OCI-LY1 (cell line): ENCODE data around the gene PRLR.

Experiments
- H2AFZ ChIP-seq: fragments of 200-600 bp; sonication (generic), shearing (Covaris generic); 2 replicates; pipeline ENCODE4 v1.6.0; 2014; ENCODE audit warnings: antibody characterized with exemption, mild to moderate bottlenecking, low read length
- H3F3A ChIP-seq: fragments of 200-600 bp; sonication (generic), shearing (Covaris generic); 2 replicates; pipeline ENCODE4 v1.6.0; 2014; ENCODE audit warnings: mild to moderate bottlenecking, antibody characterized with exemption, low read length, moderate library complexity; ENCODE audit not compliant: insufficient read depth
- H3K27ac ChIP-seq: fragments of 200-600 bp; sonication (generic); 2 replicates; pipeline ENCODE4 v1.5.1; 2014; ENCODE audit warnings: low read length, mixed run types, mild to moderate bottlenecking, low read depth; ENCODE audit not compliant: poor library complexity, severe bottlenecking
- H3K27me3 ChIP-seq: fragments of 200-600 bp; sonication (generic); 2 replicates; pipeline ENCODE4 v1.6.0; 2014; ENCODE audit warnings: antibody characterized with exemption, mild to moderate bottlenecking, low read length, moderate library complexity; ENCODE audit not compliant: insufficient read depth
- H3K36me3 ChIP-seq: fragments of 200-600 bp; sonication (generic); 2 replicates; pipeline ENCODE4 v1.6.1; 2014; ENCODE audit warnings: mild to moderate bottlenecking, antibody characterized with exemption, low read length, moderate library complexity, mixed read lengths; ENCODE audit not compliant: insufficient read depth
- H3K4me1 ChIP-seq: fragments of 200-600 bp; sonication (generic); 2 replicates; pipeline ENCODE4 v1.5.1; 2014; ENCODE audit warnings: mild to moderate bottlenecking, low read length, moderate library complexity; ENCODE audit not compliant: insufficient read depth, severe bottlenecking
- H3K4me2 ChIP-seq: fragments of 200-600 bp; sonication (generic), shearing (Covaris generic); 2 replicates; pipeline ENCODE4 v1.6.1; 2014; ENCODE audit warnings: low read length
- H3K4me3 ChIP-seq: fragments of 200-600 bp; sonication (generic); 2 replicates; pipeline ENCODE4 v1.5.1; 2014; ENCODE audit warnings: low read length, low read depth, mild to moderate bottlenecking, mixed read lengths; ENCODE audit not compliant: poor library complexity, severe bottlenecking
- H3K79me2 ChIP-seq: fragments of 200-600 bp; shearing (Covaris generic); 2 replicates; pipeline ENCODE4 v1.6.1; 2016; ENCODE audit warnings: mixed run types, low read length, mixed read lengths; ENCODE audit not compliant: insufficient read depth
- H3K9ac ChIP-seq: fragments of 200-600 bp; sonication (generic), shearing (Covaris generic); 2 replicates; pipeline ENCODE4 v1.6.1; 2014; ENCODE audit warnings: mild to moderate bottlenecking, low read length, mixed read lengths
- H3K9me2 ChIP-seq: fragments of 200-600 bp; sonication (generic), shearing (Covaris generic); 2 replicates; pipeline ENCODE4 v1.6.1; 2014; ENCODE audit warnings: low read depth, mild to moderate bottlenecking, low read length, mixed read lengths
- H3K9me3 ChIP-seq: fragments of 200-600 bp; shearing (Covaris generic); 2 replicates; pipeline ENCODE4 v1.6.1; 2014; ENCODE audit warnings: low read length, mixed read lengths
- H4K20me1 ChIP-seq: fragments of 200-600 bp; sonication (generic), shearing (Covaris generic); 2 replicates; pipeline ENCODE4 v1.6.0; 2016; ENCODE audit warnings: mild to moderate bottlenecking, low read length; ENCODE audit not compliant: insufficient read depth
- EZH2 ChIP-seq: fragments of 200-600 bp; sonication (generic), shearing (Covaris generic); IDR thresholded peaks from 2 replicates; pipeline ENCODE4 v1.8.0; 2017; ENCODE audit warnings: borderline replicate concordance, mixed run types, mild to moderate bottlenecking, antibody characterized with exemption, low read length, moderate library complexity, mixed read lengths
- TF ChIP-seq, protein P1 (sequence below): fragments of 200-600 bp; sonication (generic), shearing (Covaris generic); IDR thresholded peaks from 2 replicates; pipeline ENCODE4 v1.5.1; 2017; ENCODE audit warnings: mild to moderate bottlenecking, antibody characterized with exemption, low read length, moderate library complexity, mixed read lengths

The PRLR gene

DNA sequence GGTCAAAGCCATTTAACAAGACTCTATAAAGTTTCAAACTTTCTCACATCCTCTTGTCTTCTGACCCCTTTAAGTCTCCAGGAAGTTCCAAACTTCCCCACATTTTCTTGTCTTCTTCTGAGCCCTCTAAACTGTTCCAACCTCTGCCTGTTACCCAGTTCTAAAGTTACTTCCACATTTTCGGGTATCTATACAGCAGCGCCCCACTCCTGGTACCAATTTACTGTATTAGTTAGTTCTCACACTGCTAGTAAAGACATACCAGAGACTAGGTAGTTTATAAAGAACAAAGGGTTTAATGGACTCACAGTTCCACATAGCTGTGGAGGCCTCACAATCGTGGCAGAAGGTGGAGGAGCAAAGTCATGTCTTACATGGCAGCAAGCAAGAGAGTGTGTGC, 23.3 kb upstream of the PRLR start:
- TF ChIP-seq, protein P1, sequence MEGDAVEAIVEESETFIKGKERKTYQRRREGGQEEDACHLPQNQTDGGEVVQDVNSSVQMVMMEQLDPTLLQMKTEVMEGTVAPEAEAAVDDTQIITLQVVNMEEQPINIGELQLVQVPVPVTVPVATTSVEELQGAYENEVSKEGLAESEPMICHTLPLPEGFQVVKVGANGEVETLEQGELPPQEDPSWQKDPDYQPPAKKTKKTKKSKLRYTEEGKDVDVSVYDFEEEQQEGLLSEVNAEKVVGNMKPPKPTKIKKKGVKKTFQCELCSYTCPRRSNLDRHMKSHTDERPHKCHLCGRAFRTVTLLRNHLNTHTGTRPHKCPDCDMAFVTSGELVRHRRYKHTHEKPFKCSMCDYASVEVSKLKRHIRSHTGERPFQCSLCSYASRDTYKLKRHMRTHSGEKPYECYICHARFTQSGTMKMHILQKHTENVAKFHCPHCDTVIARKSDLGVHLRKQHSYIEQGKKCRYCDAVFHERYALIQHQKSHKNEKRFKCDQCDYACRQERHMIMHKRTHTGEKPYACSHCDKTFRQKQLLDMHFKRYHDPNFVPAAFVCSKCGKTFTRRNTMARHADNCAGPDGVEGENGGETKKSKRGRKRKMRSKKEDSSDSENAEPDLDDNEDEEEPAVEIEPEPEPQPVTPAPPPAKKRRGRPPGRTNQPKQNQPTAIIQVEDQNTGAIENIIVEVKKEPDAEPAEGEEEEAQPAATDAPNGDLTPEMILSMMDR: no peak
- Histone ChIP-seq H2AFZ (no peak overlapping the region), H3F3A (no peaks in the 10 kb centered on the region), H4K20me1 (no peaks in the 10 kb centered on the region), H3K9ac (no peak overlapping the region), H3K79me2 (no peaks in the 10 kb centered on the region), H3K9me2 (no peaks in the 10 kb centered on the region), H3K9me3 (no peaks in the 10 kb centered on the region), H3K27me3 (no peaks in the 10 kb centered on the region), H3K4me2 (no peak overlapping the region), H3K36me3 (no peaks in the 10 kb centered on the region), H3K4me3 (no peak overlapping the region), H3K4me1 (no peaks in the 10 kb centered on the region), H3K27ac (no peak overlapping the region)

GRCh38 chr5:35252963-35253362, 22.7 kb upstream of the PRLR start:
- Histone ChIP-seq H3F3A (no peaks in the 10 kb centered on the region), H3K9ac (no peak overlapping the region)

DNA sequence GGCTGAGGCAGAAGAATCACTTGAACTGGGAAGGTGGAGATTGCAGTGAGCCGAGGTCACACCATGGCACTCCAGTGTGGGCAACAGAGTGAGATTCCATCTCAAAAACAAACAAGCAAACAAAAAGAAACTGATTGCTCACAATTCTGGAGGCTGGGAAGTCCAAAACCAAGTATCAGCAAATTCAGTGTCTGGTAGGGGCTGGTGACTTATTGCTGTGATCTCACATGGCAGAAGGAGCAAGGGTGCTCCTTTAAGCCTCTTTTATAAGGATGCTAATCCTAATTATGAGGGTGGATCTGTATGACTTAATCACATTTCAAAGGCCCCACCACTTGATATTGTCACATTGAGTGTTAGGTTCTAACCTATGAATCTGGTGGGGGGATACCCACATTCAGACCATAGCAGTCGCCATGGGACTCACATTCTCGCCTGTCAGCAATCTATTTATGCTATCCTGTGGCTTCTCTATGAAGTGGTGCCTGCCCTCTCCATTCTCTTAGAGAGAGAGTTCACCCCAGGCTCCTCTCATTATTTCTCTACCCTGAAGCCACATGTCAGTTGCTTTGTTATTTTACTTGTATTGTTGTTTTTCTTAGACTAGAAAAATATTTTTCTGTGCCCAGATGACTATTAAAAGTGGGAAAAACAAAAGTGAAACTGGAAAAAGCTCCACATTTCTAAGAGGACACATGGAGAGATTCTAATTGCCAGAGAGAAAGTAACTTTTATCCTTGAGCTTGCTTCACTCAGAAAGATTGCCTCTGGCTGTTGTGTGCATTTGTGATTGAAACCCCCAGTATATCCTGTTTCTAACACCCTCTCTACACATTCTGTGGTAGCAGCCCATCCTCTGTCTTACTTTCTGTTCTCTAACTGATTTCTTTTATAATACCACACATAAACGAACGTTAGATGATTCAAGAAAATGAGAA, 18.8 kb upstream of the PRLR start:
- Histone ChIP-seq H3K4me1 (no peaks in the 10 kb centered on the region), H3K27me3 (no peaks in the 10 kb centered on the region), H3K27ac (no peak overlapping the region), H3K9me2 (no peaks in the 10 kb centered on the region), H2AFZ (no peak overlapping the region), H3K4me3 (no peak overlapping the region), H3K9ac (no peak overlapping the region), H4K20me1 (no peaks in the 10 kb centered on the region), H3K36me3 (no peaks in the 10 kb centered on the region), H3K4me2 (no peak overlapping the region), H3K9me3 (no peaks in the 10 kb centered on the region), H3F3A (no peaks in the 10 kb centered on the region), H3K79me2 (no peaks in the 10 kb centered on the region)
- no peak for TF ChIP-seq EZH2
- TF ChIP-seq, protein P1: no peak

More at GRCh38 chr5:35252963-35253362, 22.7 kb upstream of the PRLR start:
- Histone ChIP-seq H3K79me2 (no peaks in the 10 kb centered on the region), H3K4me2 (no peak overlapping the region), H3K9me3 (no peaks in the 10 kb centered on the region), H3K4me1 (no peaks in the 10 kb centered on the region), H3K27me3 (no peaks in the 10 kb centered on the region), H3K9me2 (no peaks in the 10 kb centered on the region), H3K4me3 (no peak overlapping the region), H2AFZ (no peak overlapping the region), H4K20me1 (no peaks in the 10 kb centered on the region), H3K36me3 (no peaks in the 10 kb centered on the region), H3K27ac (no peak overlapping the region)
- no peak for TF ChIP-seq EZH2
- TF ChIP-seq, protein P1: no peak
